GM23248 (cell line): ENCODE measurements around the gene ABCC1.

ENCODE experiments used
- EZH2 ChIP-seq: fragments of 200-600 bp; sonication (generic); IDR thresholded peaks from 2 replicates; pipeline ENCODE4 v1.6.1; 2018; ENCODE audit warnings: antibody characterized with exemption, mild to moderate bottlenecking; ENCODE audit not compliant: insufficient read depth, poor library complexity, severe bottlenecking
- EZH2phosphoT487 ChIP-seq: fragments of 200-600 bp; sonication (generic); IDR thresholded peaks from 2 replicates; pipeline ENCODE4 v1.6.1; 2018; ENCODE audit warnings: antibody characterized with exemption, moderate library complexity, mild to moderate bottlenecking, low read depth; ENCODE audit not compliant: insufficient read depth

- no peak for TF ChIP-seq EZH2phosphoT487
- TF ChIP-seq EZH2: no peak
These were observed 109.7 kb downstream of the ABCC1 start for GRCh38 chr16:16059160-16059559.
